GM04503 (cell line): ENCODE measurements around the gene PHF2.

ENCODE experiments used
- DNase-seq: peaks from one replicate; pipeline ENCODE4 v3.0.0-alpha.2; 2012; ENCODE audit warnings: low read depth

The PHF2 gene

DNA sequence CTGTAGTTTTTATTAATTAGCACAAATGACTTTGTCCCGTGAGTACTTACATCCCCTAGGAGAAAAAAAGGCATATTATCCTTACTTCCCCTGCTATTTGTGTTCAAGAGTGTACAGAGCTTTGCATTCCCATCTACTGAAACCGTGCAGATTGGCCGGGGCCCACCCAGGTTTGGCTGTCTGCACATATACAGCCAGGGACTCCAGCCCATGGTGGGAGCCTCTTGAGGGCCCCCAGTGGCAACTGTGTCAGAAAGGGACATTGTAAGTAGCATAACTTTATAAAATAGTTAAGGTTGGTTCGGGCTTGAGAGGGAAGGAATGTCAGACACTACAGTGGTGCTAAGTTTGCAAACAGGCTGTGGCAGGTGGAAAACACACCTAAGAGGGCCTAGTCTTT is 24.7 kb downstream of the PHF2 start:
- DNase-seq: no peak

DNA sequence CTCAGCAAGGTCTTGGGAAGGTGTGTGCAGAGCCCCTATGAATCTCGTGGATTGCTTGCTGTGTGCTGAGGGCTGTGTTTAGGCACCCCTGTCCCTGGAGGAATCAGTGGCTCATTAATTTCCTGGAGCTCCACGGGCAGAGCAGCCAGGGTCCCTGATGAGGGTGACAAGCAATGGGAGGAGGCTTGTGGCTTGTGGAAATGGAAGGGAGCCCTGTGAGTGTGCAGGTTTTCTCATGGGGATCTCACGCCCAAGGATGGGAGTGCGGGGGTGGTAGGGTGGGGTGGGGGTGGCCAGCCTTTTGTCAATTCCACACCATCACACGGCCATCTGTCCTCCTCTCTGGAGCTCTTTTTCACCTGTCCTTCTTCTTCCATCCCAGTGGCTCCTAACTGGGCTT is 25.3 kb downstream of the PHF2 start:
- DNase-seq: no peak

DNA sequence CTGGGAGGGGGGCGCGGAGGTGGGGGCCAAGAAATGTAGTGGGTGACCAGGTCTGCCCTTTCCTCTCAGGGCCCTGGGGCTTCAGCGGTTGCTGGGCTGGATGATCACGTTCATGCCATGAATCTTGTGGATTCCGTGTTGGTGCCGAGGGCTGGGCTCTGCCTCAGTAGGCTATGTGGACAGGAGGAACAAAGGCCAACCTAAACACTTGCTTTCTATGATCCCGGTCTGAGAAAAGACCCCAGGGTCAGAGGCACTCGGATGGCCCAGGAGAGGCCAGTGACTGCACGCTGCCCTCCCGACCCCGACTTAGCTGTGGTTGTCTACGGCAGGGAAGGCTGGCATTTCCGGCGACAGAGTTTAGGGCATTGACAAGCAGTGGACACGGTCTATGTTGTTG is 26.6 kb downstream of the PHF2 start:
- DNase-seq: no peak

DNA sequence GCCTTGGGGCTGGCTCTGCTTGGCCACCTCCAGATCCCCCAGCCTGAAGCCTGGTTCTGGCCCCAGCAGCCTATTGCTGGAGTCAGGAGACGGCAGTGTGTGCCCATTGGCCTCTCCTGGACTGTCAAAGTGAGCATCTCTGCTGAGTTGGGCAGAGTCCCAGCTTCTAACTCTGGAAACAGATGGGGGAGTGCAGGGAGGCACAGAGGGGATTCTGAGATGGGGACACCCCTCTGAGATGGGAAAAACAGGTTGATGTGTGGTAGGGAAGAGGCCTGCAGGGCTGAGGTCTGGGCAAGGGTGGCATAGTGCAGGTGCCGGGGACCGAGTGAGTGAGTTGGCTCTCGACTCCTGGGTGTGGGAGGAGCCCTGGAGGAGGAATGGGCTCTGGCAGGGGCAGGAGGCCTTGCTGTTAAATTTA is 27.5 kb downstream of the PHF2 start:
- DNase-seq: no peak

DNA sequence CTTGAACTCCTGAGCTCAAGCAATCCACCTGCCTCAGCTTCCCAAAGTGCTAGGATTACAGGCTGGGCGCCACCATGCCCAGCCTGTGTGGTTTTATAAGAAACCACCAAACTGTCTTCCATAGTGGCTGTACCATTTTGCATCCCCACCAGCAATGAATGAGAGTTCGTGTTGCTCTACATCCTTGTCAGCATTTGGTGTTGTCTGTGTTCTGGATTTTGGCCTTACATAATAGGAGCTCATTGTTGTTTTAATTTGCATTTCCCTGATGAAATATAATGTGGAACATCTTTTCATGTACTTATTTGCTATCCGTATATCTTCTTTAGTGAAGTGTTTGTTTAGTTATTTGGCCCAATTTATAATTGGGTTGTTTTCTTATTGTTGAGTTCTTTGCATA is 29.8 kb downstream of the PHF2 start:
- DNase-seq: peak; percentile 38

DNA sequence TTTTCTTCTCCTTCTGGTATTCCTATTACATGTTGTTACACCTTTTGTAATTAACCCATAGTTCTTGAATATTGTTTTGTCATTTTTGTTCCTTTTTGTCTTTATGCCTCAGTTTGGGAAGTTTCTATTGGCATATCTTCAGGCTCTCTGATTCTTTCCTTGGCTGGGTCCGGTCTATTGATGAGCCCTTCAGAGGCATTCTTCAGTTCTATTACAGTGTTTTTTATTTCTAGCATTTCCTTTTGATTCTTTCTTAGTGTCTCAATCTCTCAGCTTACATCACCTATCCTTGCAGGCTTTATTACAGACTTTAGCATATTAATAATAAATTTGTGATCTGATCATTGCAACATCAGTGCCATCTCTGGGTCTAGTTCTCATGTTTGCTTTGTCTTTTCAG is 33.8 kb downstream of the PHF2 start:
- DNase-seq: no peak

DNA sequence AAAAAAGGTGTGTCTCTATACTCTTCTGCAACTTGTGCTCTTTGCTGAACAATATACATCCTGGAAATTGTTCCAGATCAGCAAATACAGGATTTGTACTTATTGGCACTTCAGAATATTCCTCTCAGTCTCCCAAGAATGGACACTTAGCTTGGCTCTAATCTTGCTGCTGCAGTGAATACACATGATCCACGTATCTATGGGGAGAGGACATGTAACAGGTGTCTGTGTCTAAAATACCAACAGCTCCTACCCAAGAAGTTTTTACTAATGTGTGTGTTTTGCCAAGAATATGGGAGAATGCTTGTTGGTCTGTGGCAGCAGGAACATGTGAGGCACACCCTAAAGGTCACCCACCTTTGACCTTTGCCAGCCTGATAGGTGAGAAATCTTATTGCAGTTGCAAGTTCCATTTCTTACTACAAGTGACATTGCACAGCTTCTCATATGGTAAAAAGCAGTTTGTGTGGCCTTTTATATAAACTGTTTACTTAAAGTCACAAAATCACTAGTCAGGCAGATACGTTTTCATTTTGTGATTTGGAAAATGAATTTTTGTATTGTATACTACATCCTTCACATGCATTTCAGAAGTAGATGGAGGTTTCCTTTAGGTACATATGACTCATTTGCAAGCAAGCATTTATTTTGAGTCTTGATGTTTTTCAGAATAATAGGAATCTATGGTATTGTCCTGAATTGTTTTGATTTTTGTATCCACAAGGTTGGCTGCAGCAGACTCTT is 35.8 kb downstream of the PHF2 start:
- DNase-seq: no peak

DNA sequence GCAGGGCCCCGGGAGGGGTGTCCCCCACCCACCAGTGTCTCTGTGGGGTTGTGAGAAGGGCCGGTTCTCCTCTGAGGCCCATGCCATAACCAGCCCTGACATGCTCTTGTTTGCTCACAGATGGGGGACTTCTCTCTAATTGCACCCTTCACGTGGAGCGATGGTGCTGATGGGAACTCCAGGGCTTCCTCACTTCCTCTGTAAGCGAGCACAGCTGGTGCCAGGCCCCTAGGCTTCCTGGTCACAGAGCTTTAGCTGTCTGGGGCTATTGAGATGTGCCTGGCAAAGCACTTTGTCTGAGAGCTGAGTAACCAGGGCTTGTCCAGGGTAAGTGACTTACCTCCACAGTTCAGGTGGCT is 36.4 kb downstream of the PHF2 start:
- no peak for DNase-seq

DNA sequence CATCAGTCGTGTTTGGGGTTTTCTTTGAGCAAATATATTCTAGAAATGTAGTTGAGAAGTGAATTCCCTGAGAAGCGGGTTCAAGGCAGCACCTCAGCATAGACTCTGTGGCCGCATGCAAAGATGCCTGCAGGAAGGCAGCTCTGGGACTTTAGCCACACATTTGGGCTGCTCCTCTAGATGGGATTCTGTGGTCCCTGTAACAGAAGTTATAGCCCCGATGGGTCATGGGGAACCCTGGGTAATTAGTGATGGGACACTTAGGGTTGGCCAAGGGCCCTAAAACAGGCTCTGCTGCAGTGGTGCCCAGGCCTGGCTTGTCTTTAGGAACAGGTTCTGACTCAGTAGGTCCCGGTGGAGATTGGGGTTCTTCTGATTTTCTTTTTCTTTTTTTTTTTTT is 36.8 kb downstream of the PHF2 start:
- DNase-seq: no peak

DNA sequence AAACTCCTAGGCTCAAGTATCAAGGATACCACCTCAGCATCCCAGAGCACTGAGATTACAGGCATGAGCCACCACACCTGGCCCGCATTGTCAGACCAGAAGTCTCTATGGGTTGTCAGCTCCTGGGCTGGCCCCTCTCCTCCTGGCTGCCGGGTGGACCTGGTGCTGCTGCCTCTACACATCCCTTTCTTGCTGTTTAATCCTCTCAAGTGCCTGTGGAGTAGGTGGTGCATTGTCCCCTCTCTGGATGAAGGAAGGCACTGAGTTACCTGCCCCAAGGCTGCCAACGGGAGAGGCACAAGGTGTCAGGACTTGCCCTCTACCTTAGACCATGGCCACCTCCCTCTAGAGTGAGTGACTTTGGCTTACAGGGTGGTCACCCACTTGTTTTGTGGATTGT is 37.4 kb downstream of the PHF2 start:
- DNase-seq: no peak

DNA sequence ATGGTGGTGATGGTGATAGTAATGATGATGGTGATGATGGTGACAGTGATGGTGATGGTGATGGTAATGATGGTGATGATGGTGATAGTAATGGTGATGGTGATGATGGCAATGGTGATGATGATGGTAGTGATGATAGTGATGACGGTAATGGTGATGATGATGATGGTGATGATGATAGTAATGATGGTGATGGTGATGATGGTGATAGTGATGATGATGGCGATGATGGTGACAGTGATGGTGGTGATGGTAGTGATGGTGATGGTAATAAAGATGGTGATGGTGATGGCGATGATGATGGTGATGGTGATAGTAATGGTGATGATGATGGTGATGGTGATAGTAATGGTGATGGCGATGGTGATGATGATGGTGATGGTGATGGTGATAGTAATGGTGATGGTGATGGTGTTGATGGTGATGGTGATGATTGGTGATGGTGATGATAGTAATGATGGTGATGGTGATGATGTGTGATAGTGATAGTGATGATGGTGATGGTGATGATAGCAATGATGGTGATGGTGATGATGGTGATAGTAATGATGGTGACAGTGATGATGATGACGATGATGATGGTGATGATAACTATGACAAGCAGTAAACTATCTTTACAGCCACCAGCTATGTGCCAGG is 38.6 kb downstream of the PHF2 start:
- no peak for DNase-seq

DNA sequence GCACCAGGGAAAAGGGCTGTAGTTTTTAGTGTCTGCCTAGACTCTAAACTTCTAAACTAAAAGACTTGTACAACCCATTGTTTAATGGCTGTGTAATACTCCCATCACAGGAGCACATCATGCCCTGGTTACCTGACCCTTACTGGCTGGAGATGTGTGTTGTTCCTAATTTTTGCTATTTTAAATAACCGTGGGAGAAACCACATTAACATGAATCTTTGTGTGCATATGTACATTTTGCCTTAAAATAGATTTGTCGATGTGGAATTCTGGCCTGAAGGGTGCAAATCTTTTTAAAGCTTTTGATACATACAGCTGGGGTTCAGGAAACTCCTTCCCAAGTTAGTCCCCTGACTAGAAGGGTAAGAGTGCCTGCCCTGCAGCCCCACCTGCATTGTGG is 39.7 kb downstream of the PHF2 start:
- no peak for DNase-seq

DNA sequence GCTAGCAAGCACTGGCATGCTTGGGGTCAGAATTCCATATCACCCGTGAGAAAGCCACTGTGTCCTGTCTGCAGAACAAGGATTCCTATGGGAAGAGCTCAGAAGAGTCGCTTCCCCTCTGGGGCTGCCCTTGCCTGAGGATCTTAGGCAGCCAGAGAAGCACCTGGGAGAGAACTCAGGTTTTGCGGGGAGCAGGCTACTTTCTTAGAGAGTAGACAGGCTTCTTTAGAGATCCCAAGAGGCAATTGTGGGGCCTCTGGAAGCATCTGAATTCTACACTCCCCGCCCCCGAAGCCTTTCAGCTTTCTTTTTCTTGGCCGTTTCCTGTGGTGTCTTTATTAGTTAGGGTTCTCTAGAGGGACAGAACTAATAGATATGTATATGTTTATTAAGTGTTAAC is 40.9 kb downstream of the PHF2 start:
- DNase-seq: no peak

DNA sequence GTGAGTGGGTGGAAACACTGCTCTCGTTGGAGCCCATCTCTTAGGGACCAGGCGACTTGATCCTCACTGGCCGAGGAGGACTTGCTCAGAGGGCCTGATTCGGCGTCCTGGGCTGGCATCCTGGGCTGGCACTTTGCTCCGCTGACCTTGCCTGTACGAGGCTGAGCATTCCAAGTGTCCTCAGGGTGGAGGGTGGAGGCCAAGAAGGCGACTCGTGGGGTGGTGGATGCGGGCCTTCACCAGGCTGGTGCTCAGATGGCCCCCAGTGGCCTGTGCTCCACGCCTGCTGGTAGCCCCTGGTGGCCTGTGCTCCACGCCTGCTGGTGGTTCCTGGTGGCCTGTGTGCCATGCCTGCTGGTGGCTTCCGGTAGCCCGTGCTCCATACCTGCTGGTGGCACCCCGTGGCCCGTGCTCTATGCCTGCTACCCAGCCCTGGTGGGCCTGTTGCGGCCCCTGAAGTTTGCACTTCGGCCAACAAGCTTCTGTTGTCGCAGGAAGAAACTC is 42.9 kb downstream of the PHF2 start:
- no peak for DNase-seq

DNA sequence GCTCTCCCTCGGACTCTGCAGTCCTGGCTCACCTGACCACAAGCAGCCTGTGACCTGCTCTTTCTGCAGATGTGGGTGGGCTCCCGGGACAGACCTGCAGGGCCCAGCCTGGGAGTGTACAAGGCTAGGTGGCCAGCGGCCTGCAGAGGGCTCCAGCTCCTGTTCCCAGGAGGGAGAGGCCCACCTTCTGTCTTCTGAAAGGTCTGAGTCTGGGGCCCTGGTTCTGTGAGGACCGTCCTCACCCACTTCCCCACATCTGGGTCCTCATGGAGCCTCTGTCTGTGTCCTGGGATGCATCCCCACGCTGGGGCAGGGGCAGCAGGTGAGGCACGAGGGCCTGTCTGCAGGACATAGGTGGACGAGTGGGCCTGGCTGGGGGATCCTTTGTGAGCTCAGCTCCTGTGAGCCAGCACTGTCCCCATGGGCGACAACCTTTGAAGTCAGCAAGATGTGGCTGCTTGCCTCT is 43.7 kb downstream of the PHF2 start:
- DNase-seq: no peak

DNA sequence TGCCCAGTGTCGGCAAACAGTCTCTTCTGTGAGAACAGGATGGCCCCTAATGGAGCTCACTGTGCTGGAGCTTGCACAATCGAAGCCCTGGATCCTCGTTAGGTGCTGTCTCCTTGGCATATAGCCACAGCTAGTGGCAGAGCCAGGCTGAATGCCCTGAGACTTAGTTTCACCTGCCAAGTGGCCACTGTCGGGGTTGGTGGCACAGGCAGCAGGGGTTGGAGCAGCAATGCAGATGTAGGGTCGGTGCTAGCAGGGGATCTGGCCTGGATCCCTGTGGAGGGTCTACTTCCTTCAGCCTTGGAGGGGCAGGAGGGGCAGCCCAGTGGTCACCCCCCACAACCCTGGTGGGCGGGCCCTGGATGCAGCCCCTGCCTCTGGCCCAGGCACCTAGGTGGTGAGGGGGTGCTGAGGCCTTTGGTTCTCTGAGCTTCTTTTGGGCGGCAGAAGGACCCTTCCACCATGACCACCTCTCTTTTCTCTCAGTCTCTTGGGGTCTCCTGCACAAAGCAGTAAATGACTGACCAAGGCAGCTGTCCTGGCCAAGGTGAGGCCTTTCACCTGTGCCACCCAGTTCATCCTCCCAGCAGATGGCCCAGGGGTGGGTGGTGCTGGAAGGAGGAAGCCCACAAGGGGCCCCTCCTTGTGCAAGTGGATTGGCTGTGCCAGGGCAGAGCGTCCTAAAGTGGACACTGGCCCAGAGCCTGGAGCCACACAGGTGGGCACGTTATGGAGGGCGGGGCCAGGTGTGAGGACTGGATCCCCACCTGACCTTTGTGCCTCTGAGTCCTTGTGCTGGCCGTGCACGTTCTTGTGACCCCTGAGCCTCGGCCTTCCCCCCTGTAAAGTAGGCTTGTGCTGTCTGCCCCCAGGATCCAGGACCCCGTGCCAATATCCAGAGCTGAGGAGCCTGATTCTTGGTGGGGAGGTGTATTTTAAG is 44.8 kb downstream of the PHF2 start:
- DNase-seq: no peak

DNA sequence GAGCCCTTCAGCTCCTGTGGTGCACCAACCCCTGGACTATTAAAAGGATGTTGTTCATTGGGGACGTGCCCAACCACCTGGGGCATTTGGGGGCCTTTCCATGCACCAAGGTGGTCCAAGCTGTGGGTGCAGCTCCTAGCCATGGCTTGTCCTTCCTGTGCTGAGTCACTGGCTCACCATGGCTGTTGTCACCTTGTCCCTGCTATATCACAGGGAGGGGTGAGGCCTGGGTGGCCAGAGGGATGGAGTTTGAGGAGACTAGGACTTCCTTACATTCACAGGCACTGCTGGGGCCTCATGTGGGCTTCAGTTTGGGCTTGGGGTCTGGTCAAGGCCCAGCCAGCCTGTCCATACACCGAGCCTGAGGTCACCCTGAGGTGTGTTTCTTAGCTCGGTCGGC is 45.5 kb downstream of the PHF2 start:
- DNase-seq: no peak

DNA sequence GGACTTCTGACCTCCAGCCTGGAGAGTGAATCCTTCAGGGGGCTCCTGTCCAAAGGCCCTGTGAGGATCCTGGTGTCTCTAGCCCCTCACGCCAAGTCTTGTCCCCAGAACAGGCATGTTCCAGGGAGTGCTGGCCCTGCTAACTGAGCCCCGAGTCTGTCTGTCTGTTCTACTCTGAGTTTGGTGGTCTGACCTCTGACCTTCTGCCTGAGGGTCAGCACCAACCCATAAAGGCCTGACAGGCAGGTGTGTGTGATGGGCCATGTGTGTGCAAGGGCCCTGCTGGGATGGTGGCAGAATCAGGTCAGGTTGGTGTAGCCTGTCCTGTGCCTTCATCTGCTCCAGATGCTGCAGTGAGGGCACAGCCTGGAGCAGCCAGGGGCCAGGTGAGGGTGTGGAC is 46.3 kb downstream of the PHF2 start:
- DNase-seq: no peak

DNA sequence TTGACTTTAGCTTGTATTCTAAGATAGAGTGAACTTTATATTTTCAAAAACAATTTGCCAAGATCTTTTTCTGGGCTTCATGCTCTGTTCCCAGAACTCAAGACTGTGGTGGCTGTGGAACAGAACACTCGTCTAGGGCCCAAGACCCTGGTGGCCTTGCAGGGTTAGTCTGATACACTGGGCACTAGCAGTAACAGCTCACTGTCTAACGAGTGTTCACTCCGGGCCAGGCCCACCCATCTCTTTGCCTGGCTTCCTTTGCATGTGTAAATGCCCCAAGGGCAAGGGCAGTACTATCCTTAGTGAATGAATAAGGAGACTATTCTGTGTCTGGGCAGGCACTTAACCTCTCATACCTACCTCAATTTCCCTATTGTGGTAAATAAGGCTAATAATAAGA is 47.4 kb downstream of the PHF2 start:
- no peak for DNase-seq

DNA sequence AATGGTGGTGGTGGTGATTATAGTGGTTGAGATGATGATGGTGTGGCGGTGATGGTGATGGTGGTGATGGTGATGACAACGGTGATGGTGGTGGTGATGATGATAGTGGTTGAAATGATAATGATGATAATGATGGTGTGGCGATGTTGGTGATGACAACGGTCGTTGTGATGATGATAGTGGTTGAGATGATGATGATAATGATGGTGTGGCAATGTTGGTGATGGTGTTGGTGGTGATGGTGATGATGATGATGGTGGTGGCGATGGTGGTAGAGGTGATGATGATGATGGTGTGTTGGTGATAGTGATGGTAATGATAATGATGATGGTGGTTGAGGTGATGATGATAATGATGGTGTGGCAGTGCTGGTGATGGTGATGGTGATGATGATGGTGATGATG is 48.0 kb downstream of the PHF2 start:
- DNase-seq: no peak

DNA sequence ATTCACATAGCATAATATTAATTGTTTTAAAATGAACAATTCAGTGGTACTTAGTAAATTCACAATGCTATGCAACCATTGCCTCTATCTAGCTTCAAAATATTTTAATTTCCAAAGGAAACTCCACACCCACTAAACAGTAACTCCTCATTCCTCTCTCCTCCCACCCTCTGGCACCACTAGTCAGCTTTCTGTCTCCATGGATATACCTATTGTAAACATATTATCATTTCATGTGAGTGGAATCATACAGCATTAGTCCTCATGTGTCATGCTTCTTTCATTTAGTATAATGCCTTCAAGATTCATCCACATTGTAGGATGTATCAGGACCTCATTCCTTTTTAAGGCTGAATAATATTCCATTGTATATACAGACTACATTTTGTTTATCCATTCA is 48.6 kb downstream of the PHF2 start:
- DNase-seq: no peak

DNA sequence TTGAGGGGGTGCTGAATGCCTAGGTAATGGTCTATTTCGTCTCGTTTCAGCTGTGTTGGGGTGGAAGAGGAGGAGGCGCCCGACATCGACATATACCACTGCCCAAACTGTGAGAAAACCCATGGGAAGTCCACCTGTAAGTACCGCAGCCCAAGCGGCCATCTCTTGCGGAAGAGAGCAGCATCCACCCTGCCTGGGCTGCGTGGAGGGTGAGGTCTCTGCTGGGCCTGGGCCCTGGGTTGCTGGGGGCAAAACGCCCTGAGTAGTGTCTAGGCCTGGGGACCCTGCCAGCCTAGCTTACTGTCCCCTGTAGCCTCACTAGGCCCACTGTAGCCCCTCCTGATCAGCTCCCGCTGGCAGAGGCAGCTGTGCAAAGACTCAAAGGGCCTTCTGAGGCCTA is 53.5 kb downstream of the PHF2 start:
- no peak for DNase-seq
